H1 (cell line): ENCODE data around the gene SLC24A4. TPM values are rescaled to one million over a fixed set of nuclear protein-coding genes. Genes with fewer than 3 reads are reported as not detected.

ENCODE experiments used
- CTCF ChIA-PET: fragments of 300-600 bp; sonication (Branson Sonifier 250); formaldehyde crosslinking; loops from one replicate; lab custom pipeline; 2021; ENCODE audit not compliant: partially characterized antibody; lab: Charles Lee
- POLR2A ChIA-PET: fragments of 300-600 bp; sonication (Branson Sonifier 250); formaldehyde crosslinking; loops from one replicate; lab custom pipeline; 2021; ENCODE audit warnings: inconsistent platforms; ENCODE audit not compliant: partially characterized antibody; lab: Charles Lee
- DNase-seq, 2 experiments: peaks; one replicate each; pipeline versions ENCODE4 v3.0.0 to v3.0.0-alpha.2; 2010 to 2022; ENCODE audit warnings: low spot score in 2 of 2, low read depth in 1 of 2, mixed read lengths in 1 of 2
- FAIRE-seq: peaks from 2 replicates; lab custom pipeline; 2011; peaks lifted over from hg19 to GRCh38; lab: Jason Lieb, UNC
- H2AFZ ChIP-seq: 2 replicates; pipeline ENCODE4 v1.8.1; 2012; ENCODE audit warnings: low read length, inconsistent platforms
- H2AK5ac ChIP-seq: 2 replicates; pipeline ENCODE4 v1.6.1; 2013; ENCODE audit warnings: low read depth, low read length
- H2BK120ac ChIP-seq: replicated peaks from 2 replicates; pipeline ENCODE3; 2013; ENCODE audit warnings: low read depth, low read length, inconsistent platforms
- H2BK12ac ChIP-seq: 2 replicates; pipeline ENCODE4 v1.6.1; 2013; ENCODE audit warnings: low read depth, low read length
- H2BK15ac ChIP-seq: 2 replicates; pipeline ENCODE4 v1.6.1; 2013; ENCODE audit warnings: low read length
- H2BK20ac ChIP-seq: 2 replicates; pipeline ENCODE4 v1.6.1; 2013; ENCODE audit warnings: low read length
- H2BK5ac ChIP-seq: 2 replicates; pipeline ENCODE4 v1.6.1; 2013; ENCODE audit warnings: low read depth, low read length
- H3K14ac ChIP-seq: 2 replicates; pipeline ENCODE4 v1.6.1; 2013; ENCODE audit warnings: inconsistent platforms; ENCODE audit not compliant: insufficient read length
- H3K18ac ChIP-seq: 2 replicates; pipeline ENCODE4 v1.6.1; 2013; ENCODE audit warnings: low read length; ENCODE audit errors: extremely low read depth
- H3K23ac ChIP-seq: 2 replicates; pipeline ENCODE4 v1.6.1; 2013; ENCODE audit warnings: inconsistent platforms; ENCODE audit not compliant: insufficient read length
- H3K23me2 ChIP-seq: 2 replicates; pipeline ENCODE4 v1.6.1; 2013; ENCODE audit warnings: low read depth, low read length
- H3K27ac ChIP-seq: 2 replicates; pipeline ENCODE4 v1.6.1; 2011; ENCODE audit warnings: low read depth, low read length, inconsistent platforms
- H3K27me3 ChIP-seq, 4 experiments: replicated peaks in 1 of 4; 1 replicate in 1 of 4; 2 replicates in 3 of 4; pipeline versions ENCODE4 v1.6.1 to v1.8.1; 2011 to 2013; ENCODE audit warnings: low read length in 3 of 4, mild to moderate bottlenecking in 3 of 4, inconsistent platforms in 2 of 4, mixed read lengths in 2 of 4, moderate library complexity in 1 of 4; ENCODE audit not compliant: control insufficient read depth in 3 of 4, insufficient read depth in 3 of 4; ENCODE audit errors: extremely low read depth in 1 of 4
- H3K36me3 ChIP-seq, 4 experiments: 2 replicates each; pipeline versions ENCODE4 v1.6.1 to v1.8.1; 2011 to 2013; ENCODE audit warnings: mild to moderate bottlenecking in 4 of 4, low read length in 3 of 4, moderate library complexity in 2 of 4, control low read depth in 1 of 4, inconsistent platforms in 1 of 4; ENCODE audit not compliant: insufficient read depth in 4 of 4, control insufficient read depth in 2 of 4
- H3K4ac ChIP-seq: replicated peaks from 2 replicates; pipeline ENCODE3; 2013; ENCODE audit warnings: low read length, low read depth, mixed read lengths, inconsistent platforms; ENCODE audit not compliant: insufficient read length
- H3K4me1 ChIP-seq, 4 experiments: replicated peaks in 1 of 4; 1 replicate in 1 of 4; 2 replicates in 3 of 4; pipeline versions ENCODE4 v1.6.1 to v1.8.1; 2011 to 2013; ENCODE audit warnings: low read length in 3 of 4, inconsistent platforms in 2 of 4, mixed read lengths in 1 of 4; ENCODE audit not compliant: insufficient read depth in 4 of 4, control insufficient read depth in 3 of 4
- H3K4me2 ChIP-seq, 2 experiments: 2 replicates each; pipeline versions ENCODE4 v1.6.1 to v1.8.1; 2011 to 2013; ENCODE audit warnings: low read depth in 2 of 2, low read length in 2 of 2, control low read depth in 1 of 2, inconsistent platforms in 1 of 2, mild to moderate bottlenecking in 1 of 2; ENCODE audit not compliant: insufficient read depth in 1 of 2
- H3K4me3 ChIP-seq, 4 experiments: fragments of 200-600, 300-600 bp in 1 of 4; sonication (generic), shearing (Covaris generic), sonication (Bioruptor Twin) in 1 of 4; 2 replicates each; pipeline versions ENCODE4 v1.5.1 to v1.8.1; 2011 to 2016; ENCODE audit warnings: low read length in 4 of 4, low read depth in 3 of 4, control low read depth in 2 of 4, inconsistent platforms in 2 of 4, mild to moderate bottlenecking in 2 of 4, mixed read lengths in 1 of 4, moderate library complexity in 1 of 4; ENCODE audit not compliant: insufficient read depth in 2 of 4; ENCODE audit errors: extremely low read depth in 1 of 4
- H3K56ac ChIP-seq: replicated peaks from 2 replicates; pipeline ENCODE3; 2013; ENCODE audit warnings: low read depth, mild to moderate bottlenecking, mixed read lengths, low read length, inconsistent platforms; ENCODE audit not compliant: insufficient read length
- H3K79me1 ChIP-seq: 2 replicates; pipeline ENCODE4 v1.6.1; 2013; ENCODE audit warnings: low read depth, low read length, control low read depth
- H3K79me2 ChIP-seq, 2 experiments: 2 replicates each; pipeline versions ENCODE4 v1.6.1 to v1.8.1; 2012 to 2013; ENCODE audit warnings: low read length in 2 of 2, mild to moderate bottlenecking in 2 of 2, inconsistent platforms in 1 of 2; ENCODE audit not compliant: insufficient read depth in 2 of 2, control insufficient read depth in 1 of 2
- H3K9ac ChIP-seq, 4 experiments: replicated peaks in 1 of 4; 1 replicate in 1 of 4; 2 replicates in 3 of 4; pipeline versions ENCODE4 v1.6.1 to v1.8.1; 2011 to 2013; ENCODE audit warnings: low read depth in 3 of 4, low read length in 3 of 4, control low read depth in 2 of 4, mild to moderate bottlenecking in 2 of 4, moderate library complexity in 2 of 4, inconsistent platforms in 1 of 4; ENCODE audit errors: extremely low read depth in 1 of 4
- H3K9me3 ChIP-seq, 2 experiments: 2 replicates each; pipeline versions ENCODE4 v1.6.1 to v1.8.1; 2012 to 2013; ENCODE audit warnings: mild to moderate bottlenecking in 2 of 2, moderate library complexity in 2 of 2, control low read depth in 1 of 2, inconsistent platforms in 1 of 2, low read depth in 1 of 2, low read length in 1 of 2, mixed read lengths in 1 of 2; ENCODE audit not compliant: insufficient read depth in 2 of 2
- H4K20me1 ChIP-seq, 2 experiments: replicated peaks in 1 of 2; 2 replicates each; pipeline versions ENCODE3 to v1.8.1; 2011 to 2013; ENCODE audit warnings: inconsistent platforms in 2 of 2, low read length in 2 of 2, mild to moderate bottlenecking in 1 of 2; ENCODE audit not compliant: insufficient read depth in 2 of 2, control insufficient read depth in 1 of 2
- H4K5ac ChIP-seq: 2 replicates; pipeline ENCODE4 v1.6.1; 2013; ENCODE audit warnings: low read length, low read depth, mixed read lengths, inconsistent platforms; ENCODE audit not compliant: insufficient read length
- H4K8ac ChIP-seq: 2 replicates; pipeline ENCODE4 v1.8.0; 2013; ENCODE audit warnings: mild to moderate bottlenecking, moderate library complexity, low read length, inconsistent platforms; ENCODE audit not compliant: insufficient read depth; ENCODE audit errors: extremely low read depth
- H4K91ac ChIP-seq: replicated peaks from 2 replicates; pipeline ENCODE3; 2013; ENCODE audit warnings: low read length, mixed read lengths, inconsistent platforms; ENCODE audit not compliant: insufficient read length
- BCL11A ChIP-seq, 2 experiments: IDR thresholded peaks; one replicate each; pipeline ENCODE4 v1.6.1; 2011; ENCODE audit warnings: low read depth in 2 of 2, low read length in 2 of 2, mild to moderate bottlenecking in 2 of 2
- EGR1 ChIP-seq: IDR thresholded peaks from 2 replicates; pipeline ENCODE4 v1.6.1; 2011; ENCODE audit warnings: low read depth, low read length, borderline replicate concordance
- EP300 ChIP-seq, 2 experiments: IDR thresholded peaks; 1 replicate in 1 of 2; 2 replicates in 1 of 2; pipeline ENCODE4 v1.6.1; 2011 to 2012; ENCODE audit warnings: low read depth in 2 of 2, low read length in 2 of 2, mild to moderate bottlenecking in 2 of 2, borderline replicate concordance in 1 of 2, inconsistent platforms in 1 of 2, moderate library complexity in 1 of 2
- KDM5A ChIP-seq: fragments of 200-600 bp; IDR thresholded peaks from 2 replicates; pipeline ENCODE4 v1.7.1; 2012; ENCODE audit warnings: mild to moderate bottlenecking, low read length, inconsistent platforms, mixed read lengths
- MAX ChIP-seq: IDR thresholded peaks from 2 replicates; pipeline ENCODE4 v1.6.1; 2012; ENCODE audit warnings: inconsistent platforms
- POU5F1 ChIP-seq: IDR thresholded peaks from 2 replicates; pipeline ENCODE4 v1.6.1; 2011; ENCODE audit warnings: low read depth, mild to moderate bottlenecking, low read length, moderate library complexity
- SIX5 ChIP-seq: IDR thresholded peaks from 2 replicates; pipeline ENCODE4 v1.6.1; 2011; ENCODE audit warnings: mild to moderate bottlenecking, low read depth, low read length
- SUZ12 ChIP-seq: fragments of 200-600 bp; sonication (generic); IDR thresholded peaks from 2 replicates; pipeline ENCODE4 v1.6.1; 2012; ENCODE audit warnings: mild to moderate bottlenecking, inconsistent platforms, low read length, moderate library complexity, mixed read lengths
- YY1 ChIP-seq: IDR thresholded peaks from 2 replicates; pipeline ENCODE4 v1.6.1; 2011; ENCODE audit warnings: low read depth, mild to moderate bottlenecking, low read length
- WGBS, 2 experiments: shearing (Covaris generic) in 1 of 2; methylation state at CpG; one replicate each; pipeline versions ENCODE4 v1.1.6 to v1.1.7; 2013 to 2015; ENCODE audit warnings: low lambda C conversion rate in 2 of 2, mixed read lengths in 2 of 2, inconsistent platforms in 1 of 2, low coverage in 1 of 2, missing lambda C conversion rate in 1 of 2; ENCODE audit not compliant: insufficient replicate concordance in 2 of 2, insufficient coverage in 1 of 2, insufficient read length in 1 of 2; ENCODE audit errors: extremely low coverage in 1 of 2, missing lambda C conversion rate in 1 of 2; 5-methylcytosine and 5-hydroxymethylcytosine counted together
- polyA plus RNA-seq, 7 experiments: library from polyadenylated mRNA; depleted of rRNA in 3 of 7; stranded (reverse) in 5 of 7; unstranded in 2 of 7; fragments of >200 nt in 5 of 7; fragments of 200-250 nt in 2 of 7; gene quantifications; 1 replicate in 5 of 7; 2 replicates in 1 of 7; 4 replicates in 1 of 7; pipeline versions ENCODE4 v1.2.1 to v1.2.3, GENCODE V29; 2011 to 2013; ENCODE audit warnings: missing spikeins in 2 of 7, mixed read lengths in 2 of 7
- total RNA-seq: library from RNA; stranded (reverse); fragmentation: NEBNext Ultra II Directional; extraction: Animal tissue kit (Norgen Biotek cat#: 25700); gene quantifications from 2 replicates; pipeline ENCODE4 v1.2.1, GENCODE V29; 2021

SLC24A4 gene
- total and polyA plus RNA-seq, 2 of the 8 experiments (the other 6 are each of a cell fraction or from before 2014, with no cell fraction given), result 0.27 to 0.89 TPM

DNA sequence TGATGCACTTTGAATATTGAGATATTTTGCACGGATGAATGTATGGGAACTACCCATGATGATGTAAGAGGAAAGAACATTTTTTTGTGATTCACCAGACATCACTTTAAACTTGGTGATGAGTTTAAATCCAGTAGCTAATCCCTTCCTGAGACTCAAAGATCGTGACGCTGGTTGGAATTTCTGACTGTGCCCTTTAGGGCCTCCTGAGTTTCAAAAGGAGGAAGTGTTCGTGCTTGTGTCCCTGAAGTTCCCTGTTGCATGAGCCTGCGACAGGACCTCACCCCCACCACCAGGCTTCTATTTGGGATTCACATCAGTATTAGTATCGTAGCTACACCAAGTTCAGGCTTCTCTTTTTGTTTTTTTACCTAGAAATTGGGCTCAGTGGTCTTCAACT lies 172.1 kb downstream of the SLC24A4 start:
- Histone ChIP-seq H2AFZ (no peak overlapping the region), H3K27ac (no peak overlapping the region)
- no peak for FAIRE-seq

More for the DNA sequence above, 172.1 kb downstream of the SLC24A4 start:
- Histone ChIP-seq H3K9me3 (no peaks in the 10 kb centered on the region), H3K14ac (no peak overlapping the region), H3K9ac (no peak overlapping the region), H4K5ac (no peak overlapping the region), H2BK12ac (no peak overlapping the region), H3K4me2 (no peak overlapping the region), H4K91ac (no peak overlapping the region), H3K23ac (no peak overlapping the region), H4K8ac (no peak overlapping the region), H4K20me1 (no peaks in the 10 kb centered on the region), H3K4ac (no peak overlapping the region), H3K56ac (no peak overlapping the region), H3K23me2 (no peaks in the 10 kb centered on the region), H2BK120ac (no peak overlapping the region), H3K18ac (no peak overlapping the region), H3K36me3 (no peaks in the 10 kb centered on the region), H3K27me3 (peaks cover 0 to 2% (median 0%) of the 10 kb centered on the region in 4 experiments; a peak in 2 of 7 replicates), H2BK5ac (no peak overlapping the region), H2BK15ac (no peak overlapping the region), H2BK20ac (no peak overlapping the region), H3K79me2 (no peaks in the 10 kb centered on the region), H3K4me1 (peaks cover 0 to 7% (median 2%) of the 10 kb centered on the region in 4 experiments; a peak in 5 of 7 replicates), H3K4me3 (no peak overlapping the region), H3K79me1 (no peaks in the 10 kb centered on the region), H2AK5ac (no peak overlapping the region)
- no peak for TF ChIP-seq EGR1
- no peak for TF ChIP-seq MAX
- TF ChIP-seq SIX5, result no peak
- TF ChIP-seq BCL11A (IDR thresholded peaks at IDR 0.05; ENCODE audit: low read depth in 2 of 2, low read length in 2 of 2), result no peak
- no peak for TF ChIP-seq SUZ12
- TF ChIP-seq POU5F1, result no peak
- TF ChIP-seq EP300 (IDR thresholded peaks at IDR 0.05; ENCODE audit: borderline replicate concordance in 1 of 2, low read depth in 2 of 2, low read length in 2 of 2), result no peak
- no peak for TF ChIP-seq YY1
- TF ChIP-seq KDM5A, result no peak
- 73% methylated on average over 6 of the region's 6 CpGs; no CpG with 5 or more reads in 1 of the 2 experiments for WGBS, 2 experiments
- DNase-seq, result no peak
- POLR2A ChIA-PET, result no interaction called here
- CTCF ChIA-PET, result interaction anchor here (1.2 to 2.0 kb wide), 2 partner anchors 12 to 44 kb away, joined by 3 to 8 read pairs; no protein-coding TSS in a partner anchor
